Measurements from ENCODE around the gene RUFY1.
"Not testable (repeated sequence)": the region's sequence is repeated elsewhere in the genome, so short reads cannot be mapped to it uniquely, and the experiment has no call there.

- TF ChIP-seq, protein P1, sequence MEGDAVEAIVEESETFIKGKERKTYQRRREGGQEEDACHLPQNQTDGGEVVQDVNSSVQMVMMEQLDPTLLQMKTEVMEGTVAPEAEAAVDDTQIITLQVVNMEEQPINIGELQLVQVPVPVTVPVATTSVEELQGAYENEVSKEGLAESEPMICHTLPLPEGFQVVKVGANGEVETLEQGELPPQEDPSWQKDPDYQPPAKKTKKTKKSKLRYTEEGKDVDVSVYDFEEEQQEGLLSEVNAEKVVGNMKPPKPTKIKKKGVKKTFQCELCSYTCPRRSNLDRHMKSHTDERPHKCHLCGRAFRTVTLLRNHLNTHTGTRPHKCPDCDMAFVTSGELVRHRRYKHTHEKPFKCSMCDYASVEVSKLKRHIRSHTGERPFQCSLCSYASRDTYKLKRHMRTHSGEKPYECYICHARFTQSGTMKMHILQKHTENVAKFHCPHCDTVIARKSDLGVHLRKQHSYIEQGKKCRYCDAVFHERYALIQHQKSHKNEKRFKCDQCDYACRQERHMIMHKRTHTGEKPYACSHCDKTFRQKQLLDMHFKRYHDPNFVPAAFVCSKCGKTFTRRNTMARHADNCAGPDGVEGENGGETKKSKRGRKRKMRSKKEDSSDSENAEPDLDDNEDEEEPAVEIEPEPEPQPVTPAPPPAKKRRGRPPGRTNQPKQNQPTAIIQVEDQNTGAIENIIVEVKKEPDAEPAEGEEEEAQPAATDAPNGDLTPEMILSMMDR (IDR thresholded peaks at IDR 0.05) = not testable (repeated sequence)
- TF ChIP-seq POLR2A (IDR thresholded peaks at IDR 0.05) = not testable (repeated sequence)
Observed at GRCh38 chr5:179501997-179502396, 48.4 kb upstream of the RUFY1 start.

Data from right lobe of liver (tissue), 4 donors.